H9 (cell line): ENCODE measurements around the gene TCOF1. TPM values are rescaled to one million over a fixed set of nuclear protein-coding genes. Genes with fewer than 3 reads are reported as not detected.

ENCODE experiments used
- DNase-seq: peaks from one replicate; pipeline ENCODE4 v3.0.0-alpha.2; 2017
- H2AFZ ChIP-seq: one replicate; pipeline ENCODE4 v1.6.1; 2013; ENCODE audit warnings: mild to moderate bottlenecking, low read length, control low read depth, moderate library complexity
- H2AK5ac ChIP-seq: 2 replicates; pipeline ENCODE4 v1.6.1; 2013; ENCODE audit warnings: low read length, control low read depth, mixed read lengths; ENCODE audit not compliant: insufficient read length
- H2BK120ac ChIP-seq: one replicate; pipeline ENCODE4 v1.6.1; 2013; ENCODE audit warnings: low read depth, mild to moderate bottlenecking, low read length, control low read depth, inconsistent platforms; ENCODE audit not compliant: poor library complexity, severe bottlenecking
- H2BK12ac ChIP-seq: 2 replicates; pipeline ENCODE4 v1.6.1; 2013; ENCODE audit warnings: low read length, control low read depth, mixed read lengths, low read depth; ENCODE audit not compliant: insufficient read length
- H2BK15ac ChIP-seq: 2 replicates; pipeline ENCODE4 v1.6.1; 2013; ENCODE audit warnings: low read depth, low read length, control low read depth
- H2BK20ac ChIP-seq: one replicate; pipeline ENCODE4 v1.6.1; 2013; ENCODE audit warnings: low read depth, mild to moderate bottlenecking, low read length, control low read depth, inconsistent platforms; ENCODE audit not compliant: poor library complexity, severe bottlenecking
- H2BK5ac ChIP-seq: 2 replicates; pipeline ENCODE4 v1.6.1; 2013; ENCODE audit warnings: low read length, control low read depth, mixed read lengths; ENCODE audit not compliant: insufficient read length
- H3K14ac ChIP-seq: 2 replicates; pipeline ENCODE4 v1.6.1; 2013; ENCODE audit warnings: low read length, control low read depth; ENCODE audit not compliant: insufficient read depth
- H3K18ac ChIP-seq: 2 replicates; pipeline ENCODE4 v1.6.1; 2013; ENCODE audit warnings: low read depth, mild to moderate bottlenecking, mixed read lengths, low read length, control low read depth; ENCODE audit not compliant: insufficient read length
- H3K23ac ChIP-seq: 2 replicates; pipeline ENCODE4 v1.6.1; 2013; ENCODE audit warnings: low read length, control low read depth, mixed read lengths, low read depth; ENCODE audit not compliant: insufficient read length
- H3K23me2 ChIP-seq: 2 replicates; pipeline ENCODE4 v1.6.1; 2013; ENCODE audit warnings: low read depth, mild to moderate bottlenecking, mixed read lengths, low read length, control low read depth; ENCODE audit not compliant: insufficient read length, poor library complexity, severe bottlenecking
- H3K27ac ChIP-seq: 2 replicates; pipeline ENCODE4 v1.5.1; 2013; ENCODE audit warnings: low read length, control low read depth, mixed read lengths, low read depth; ENCODE audit not compliant: insufficient read length
- H3K27me3 ChIP-seq: 2 replicates; pipeline ENCODE4 v1.6.1; 2013; ENCODE audit warnings: low read length, control low read depth, inconsistent platforms; ENCODE audit not compliant: insufficient read depth
- H3K4ac ChIP-seq: 2 replicates; pipeline ENCODE4 v1.6.1; 2013; ENCODE audit warnings: low read depth, mild to moderate bottlenecking, control low read depth, inconsistent platforms, low read length, moderate library complexity
- H3K4me1 ChIP-seq: 2 replicates; pipeline ENCODE4 v1.6.1; 2013; ENCODE audit warnings: low read length, control low read depth, inconsistent platforms; ENCODE audit not compliant: insufficient read depth
- H3K4me2 ChIP-seq: 2 replicates; pipeline ENCODE4 v1.6.1; 2013; ENCODE audit warnings: low read length, control low read depth, mixed read lengths; ENCODE audit not compliant: insufficient read length, insufficient read depth
- H3K56ac ChIP-seq: 2 replicates; pipeline ENCODE4 v1.6.1; 2013; ENCODE audit warnings: low read depth, mild to moderate bottlenecking, mixed read lengths, low read length, control low read depth; ENCODE audit not compliant: insufficient read length
- H3K79me1 ChIP-seq: 2 replicates; pipeline ENCODE4 v1.6.1; 2013; ENCODE audit warnings: low read depth, mild to moderate bottlenecking, moderate library complexity, low read length, control low read depth, inconsistent platforms; ENCODE audit not compliant: insufficient read depth, poor library complexity, severe bottlenecking
- H3K79me2 ChIP-seq: 2 replicates; pipeline ENCODE4 v1.6.1; 2013; ENCODE audit warnings: low read length, control low read depth, inconsistent platforms; ENCODE audit not compliant: insufficient read depth
- H3K9ac ChIP-seq: 2 replicates; pipeline ENCODE4 v1.6.1; 2013; ENCODE audit warnings: low read length, control low read depth, mixed read lengths; ENCODE audit not compliant: insufficient read length; ENCODE audit errors: extremely low read depth
- H3K9me3 ChIP-seq: one replicate; pipeline ENCODE4 v1.6.1; 2013; ENCODE audit warnings: low read depth, low read length, inconsistent platforms; ENCODE audit not compliant: control insufficient read depth
- H3T11ph ChIP-seq: one replicate; pipeline ENCODE4 v1.6.1; 2013; ENCODE audit warnings: mild to moderate bottlenecking, low read length, control low read depth, inconsistent platforms
- H4K20me1 ChIP-seq: one replicate; pipeline ENCODE4 v1.6.1; 2013; ENCODE audit not compliant: control insufficient read depth, insufficient read length, insufficient read depth
- H4K5ac ChIP-seq: 2 replicates; pipeline ENCODE4 v1.6.1; 2013; ENCODE audit warnings: low read depth, mild to moderate bottlenecking, mixed read lengths, low read length, control low read depth; ENCODE audit not compliant: insufficient read length
- H4K8ac ChIP-seq: replicated peaks from 2 replicates; pipeline ENCODE4 v1.6.1; 2013; ENCODE audit warnings: low read length, control low read depth, mixed read lengths, low read depth; ENCODE audit not compliant: insufficient read length
- H4K91ac ChIP-seq: 2 replicates; pipeline ENCODE4 v1.6.1; 2013; ENCODE audit warnings: low read depth, mild to moderate bottlenecking, moderate library complexity, mixed read lengths, low read length, control low read depth; ENCODE audit not compliant: insufficient read length
- H3K27ac Mint-ChIP-seq, 3 experiments: 2 replicates in 2 of 3; 3 replicates in 1 of 3; pipeline ENCODE4 v1.8.0; 2020 to 2021; ENCODE audit warnings: mixed read lengths in 3 of 3, mild to moderate bottlenecking in 1 of 3, moderate library complexity in 1 of 3
- H3K27me3 Mint-ChIP-seq: 2 replicates; pipeline ENCODE4 v1.8.0; 2021; ENCODE audit warnings: low read depth, mild to moderate bottlenecking, moderate library complexity, mixed read lengths
- H3K36me3 Mint-ChIP-seq, 3 experiments: 2 replicates in 2 of 3; 3 replicates in 1 of 3; pipeline ENCODE4 v1.8.0; 2020 to 2021; ENCODE audit warnings: low read depth in 3 of 3, mixed read lengths in 3 of 3; ENCODE audit not compliant: insufficient read depth in 1 of 3
- H3K4me1 Mint-ChIP-seq, 2 experiments: 2 replicates each; pipeline ENCODE4 v1.8.0; 2020; ENCODE audit warnings: mixed read lengths in 2 of 2
- H3K4me3 Mint-ChIP-seq, 2 experiments: 2 replicates in 1 of 2; 3 replicates in 1 of 2; pipeline ENCODE4 v1.8.0; 2020 to 2021; ENCODE audit warnings: mild to moderate bottlenecking in 2 of 2, mixed read lengths in 2 of 2, moderate library complexity in 1 of 2
- H3K9me3 Mint-ChIP-seq, 2 experiments: 2 replicates in 1 of 2; 3 replicates in 1 of 2; pipeline ENCODE4 v1.8.0; 2020; ENCODE audit warnings: mild to moderate bottlenecking in 2 of 2, mixed read lengths in 2 of 2, moderate library complexity in 1 of 2
- CTCF ChIP-seq: fragments of 200-600 bp; sonication (generic); conservative IDR thresholded peaks from 3 replicates; pipeline ENCODE4 v1.8.0; 2021; ENCODE audit warnings: antibody characterized with exemption, mild to moderate bottlenecking
- WGBS: extraction: QIAGEN DNeasy Blood & Tissue Kit; methylation state at CpG from one replicate; pipeline ENCODE4 v1.1.7; 2013; ENCODE audit warnings: missing lambda C conversion rate, low lambda C conversion rate, mixed read lengths; ENCODE audit not compliant: insufficient read length; ENCODE audit errors: extremely low coverage; 5-methylcytosine and 5-hydroxymethylcytosine counted together
- total RNA-seq: library from RNA; stranded (reverse); gene quantifications from 2 replicates; pipeline ENCODE4 v1.2.1, GENCODE V29; 2021

The TCOF1 gene
- total RNA-seq, 1 experiment from 2014 or later = 128 TPM

GRCh38 chr5:150394131-150394530 is 36.6 kb downstream of the TCOF1 start:
- H4K20me1 ChIP-seq = no peaks in the 10 kb centered on the region
- H3K4me1 ChIP-seq = no peaks in the 10 kb centered on the region
- TF ChIP-seq CTCF = no peak
- peaks cover 55 to 94% (median 81%) of the 10 kb centered on the region in 3 experiments for H3K36me3 Mint-ChIP-seq
- no peak overlapping the region for H4K5ac ChIP-seq
- H3K27ac ChIP-seq = no peak overlapping the region
- H3K4ac ChIP-seq = no peak overlapping the region
- no peaks in the 10 kb centered on the region for H3K9me3 Mint-ChIP-seq
- H3K18ac ChIP-seq = no peak overlapping the region
- H3K14ac ChIP-seq = no peak overlapping the region
- no peak overlapping the region for H3K23ac ChIP-seq
- no peak overlapping the region for H3K4me2 ChIP-seq
- H3K4me3 Mint-ChIP-seq = no peak overlapping the region
- no peak for DNase-seq
- no peaks in the 10 kb centered on the region for H3K9me3 ChIP-seq
- no peak overlapping the region for H2BK15ac ChIP-seq
- no CpG with 5 or more reads among the region's 3 CpGs for WGBS
- no peaks in the 10 kb centered on the region for H3K23me2 ChIP-seq
- H3K27me3 ChIP-seq = no peaks in the 10 kb centered on the region
- no peaks in the 10 kb centered on the region for H3K4me1 Mint-ChIP-seq
- no peak overlapping the region for H2AK5ac ChIP-seq
- H2BK120ac ChIP-seq = no peak overlapping the region
- no peak overlapping the region for H2AFZ ChIP-seq
- no peak overlapping the region for H3K56ac ChIP-seq
- H4K8ac ChIP-seq = no peak overlapping the region
- H3K27me3 Mint-ChIP-seq = no peaks in the 10 kb centered on the region; the same call in 1 of the 2 replicates
- no peak overlapping the region for H2BK12ac ChIP-seq
- H3K79me1 ChIP-seq = no peaks in the 10 kb centered on the region
- no peak overlapping the region for H2BK20ac ChIP-seq
- H3K27ac Mint-ChIP-seq = no peak overlapping the region
- H3K9ac ChIP-seq = no peak overlapping the region
- H2BK5ac ChIP-seq = no peak overlapping the region
- H3T11ph ChIP-seq = no peak overlapping the region
- no peak overlapping the region for H4K91ac ChIP-seq
- no peaks in the 10 kb centered on the region for H3K79me2 ChIP-seq
